ENCODE measurements around the gene ELFN2.

Gene ELFN2

DNA sequence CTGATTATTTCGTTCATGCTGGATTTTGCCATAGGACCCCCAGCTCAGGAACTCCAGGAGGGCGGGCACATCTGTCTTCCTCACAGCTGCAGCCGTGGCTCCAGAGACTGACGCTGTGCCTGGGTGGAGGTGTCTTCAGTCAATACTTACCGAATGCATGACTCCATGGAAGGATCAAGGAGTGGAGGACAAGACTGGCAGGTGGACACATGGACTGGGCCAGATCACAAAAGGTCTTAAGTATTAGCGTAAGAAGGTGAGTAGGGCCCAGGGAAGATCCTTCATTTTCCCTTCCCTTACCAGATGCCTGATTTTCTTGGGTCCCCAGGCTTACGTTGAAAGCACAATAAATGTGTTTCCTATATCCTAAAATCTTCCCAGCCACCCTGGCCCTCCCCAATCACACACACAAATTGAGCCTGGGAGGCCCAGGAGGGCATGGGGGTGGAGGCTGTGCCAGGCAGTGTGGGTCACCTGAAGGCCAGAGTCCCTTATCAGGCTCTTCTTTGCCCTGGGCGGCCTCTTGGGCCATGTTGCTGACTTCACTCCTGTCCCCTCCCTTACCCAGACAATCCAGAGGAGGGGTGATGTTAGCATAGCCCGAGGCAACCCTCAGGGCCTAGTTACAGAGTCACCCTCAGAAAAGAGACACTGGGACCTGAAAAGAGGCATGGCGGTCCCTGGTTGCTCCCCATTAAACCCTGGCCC lies 88.6 kb downstream of the ELFN2 start:
- no peak overlapping the region for H3K4me3 ChIP-seq (ENCODE audit: low read depth, low read length)
- TF ChIP-seq ZNF560 (tag by site-specific recombination; IDR thresholded peaks at IDR 0.05; ENCODE audit: borderline replicate concordance): no peak
- no peak for TF ChIP-seq ZNF701 (tag by site-specific recombination; IDR thresholded peaks at IDR 0.05)
- no peak for TF ChIP-seq ZSCAN30 (tag by site-specific recombination; IDR thresholded peaks at IDR 0.05)
- TF ChIP-seq ZNF16 (tag by site-specific recombination; IDR thresholded peaks at IDR 0.05; ENCODE audit: low read depth): no peak
- no peak for TF ChIP-seq ZXDB (tag by site-specific recombination; IDR thresholded peaks at IDR 0.05)
- peak; percentile 30; the same call in 1 of the 2 replicates for TF ChIP-seq ZNF341 (tag by site-specific recombination; IDR thresholded peaks at IDR 0.05; ENCODE audit: low read depth)
- TF ChIP-seq ZNF513 (tag by site-specific recombination; IDR thresholded peaks at IDR 0.05): no peak
- TF ChIP-seq BCL6B (tag by site-specific recombination; IDR thresholded peaks at IDR 0.05): no peak
- no peaks in the 10 kb centered on the region for H3K36me3 ChIP-seq (ENCODE audit: control insufficient read depth in 2 of 2, insufficient read depth in 1 of 2, low read length in 2 of 2)
- no peak overlapping the region for H3K27ac ChIP-seq (ENCODE audit: extremely low read depth, low read depth, low read length)
- 0 out of 2 replicates have a peak, but pooled peaks cover 3% of the 10 kb centered on the region for H3K4me1 ChIP-seq (ENCODE audit: control insufficient read depth, insufficient read depth, low read length)
- ChIA-PET POLR2A (no interaction called here), CTCF (interaction anchor here (0.7 to 1.2 kb wide), 2 partner anchors 8 to 90 kb away, joined by 3 to 4 read pairs; no protein-coding TSS in a partner anchor)
- H3K9me3 ChIP-seq (ENCODE audit: control insufficient read depth, insufficient read depth, low read depth, low read length): no peaks in the 10 kb centered on the region

DNA sequence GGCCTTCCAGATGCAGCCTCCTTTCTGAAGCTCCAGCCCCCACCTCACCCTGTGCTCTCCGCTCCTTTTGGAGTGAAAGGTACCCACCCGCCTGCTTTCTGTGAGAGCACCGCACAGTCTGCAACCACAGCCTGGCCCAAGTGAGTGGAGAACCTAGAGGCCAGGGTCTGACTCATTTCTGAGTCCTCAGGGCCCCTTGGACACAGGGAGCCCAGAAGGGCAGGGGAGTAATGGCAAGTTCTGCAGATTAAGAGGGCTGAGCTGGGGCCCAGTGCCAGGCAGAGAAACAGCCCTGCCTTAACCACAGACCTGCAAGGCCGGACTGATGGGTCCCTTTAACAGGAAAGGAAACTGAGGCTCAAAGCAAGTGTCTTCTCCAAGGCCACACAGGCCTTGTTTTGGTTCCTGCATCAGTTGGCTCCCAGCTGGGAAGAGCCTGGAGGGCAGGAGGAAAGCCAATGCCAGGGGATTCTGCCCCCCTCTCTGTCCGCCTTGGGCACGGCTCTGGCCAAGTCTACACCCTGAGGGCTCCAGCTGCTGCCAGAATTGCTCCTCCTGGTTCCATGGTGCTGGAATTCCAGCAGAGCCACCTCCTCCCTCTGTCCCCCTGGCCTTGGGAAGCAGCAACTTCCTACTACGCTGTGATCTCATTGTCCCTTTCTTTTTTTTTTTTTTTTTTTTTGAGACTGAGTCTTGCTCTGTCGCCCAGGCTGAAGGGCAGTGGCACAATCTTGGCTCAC lies 89.9 kb downstream of the ELFN2 start:
- no peaks in the 10 kb centered on the region for H3K9me3 ChIP-seq (ENCODE audit: control insufficient read depth, insufficient read depth, low read depth, low read length)
- H3K27ac ChIP-seq (ENCODE audit: extremely low read depth, low read depth, low read length): no peak overlapping the region
- 0 out of 2 replicates have a peak, but pooled peaks cover 3% of the 10 kb centered on the region for H3K4me1 ChIP-seq (ENCODE audit: control insufficient read depth, insufficient read depth, low read length)
- ChIA-PET POLR2A (no interaction called here), CTCF (no interaction called here)
- no peak overlapping the region for H3K4me3 ChIP-seq (ENCODE audit: low read depth, low read length)
- TF ChIP-seq, protein P1, sequence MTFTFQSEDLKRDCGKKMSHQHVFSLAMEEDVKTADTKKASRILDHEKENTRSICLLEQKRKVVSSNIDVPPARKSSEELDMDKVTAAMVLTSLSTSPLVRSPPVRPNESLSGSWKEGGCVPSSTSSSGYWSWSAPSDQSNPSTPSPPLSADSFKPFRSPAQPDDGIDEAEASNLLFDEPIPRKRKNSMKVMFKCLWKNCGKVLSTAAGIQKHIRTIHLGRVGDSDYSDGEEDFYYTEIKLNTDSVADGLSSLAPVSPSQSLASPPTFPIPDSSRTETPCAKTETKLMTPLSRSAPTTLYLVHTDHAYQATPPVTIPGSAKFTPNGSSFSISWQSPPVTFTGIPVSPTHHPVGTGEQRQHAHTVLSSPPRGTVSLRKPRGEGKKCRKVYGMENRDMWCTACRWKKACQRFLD (tag by site-specific recombination; IDR thresholded peaks at IDR 0.05): no peak
- TF ChIP-seq, protein P2, sequence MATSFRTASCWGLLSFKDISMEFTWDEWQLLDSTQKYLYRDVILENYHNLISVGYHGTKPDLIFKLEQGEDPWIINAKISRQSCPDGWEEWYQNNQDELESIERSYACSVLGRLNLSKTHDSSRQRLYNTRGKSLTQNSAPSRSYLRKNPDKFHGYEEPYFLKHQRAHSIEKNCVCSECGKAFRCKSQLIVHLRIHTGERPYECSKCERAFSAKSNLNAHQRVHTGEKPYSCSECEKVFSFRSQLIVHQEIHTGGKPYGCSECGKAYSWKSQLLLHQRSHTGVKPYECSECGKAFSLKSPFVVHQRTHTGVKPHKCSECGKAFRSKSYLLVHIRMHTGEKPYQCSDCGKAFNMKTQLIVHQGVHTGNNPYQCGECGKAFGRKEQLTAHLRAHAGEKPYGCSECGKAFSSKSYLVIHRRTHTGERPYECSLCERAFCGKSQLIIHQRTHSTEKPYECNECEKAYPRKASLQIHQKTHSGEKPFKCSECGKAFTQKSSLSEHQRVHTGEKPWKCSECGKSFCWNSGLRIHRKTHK (tag by site-specific recombination; IDR thresholded peaks at IDR 0.05): no peak
- 0 out of 2 replicates have a peak, but pooled peaks have one; percentile 6 for TF ChIP-seq ZIC2 (tag by site-specific recombination; IDR thresholded peaks at IDR 0.05)
- no peak for TF ChIP-seq SETDB1 (IDR thresholded peaks at IDR 0.05; ENCODE audit: insufficient read length, low read length)
- no peak for TF ChIP-seq PRDM1 (tag by site-specific recombination; IDR thresholded peaks at IDR 0.05)
- peak; percentile 79 for TF ChIP-seq ZNF341 (tag by site-specific recombination; IDR thresholded peaks at IDR 0.05; ENCODE audit: low read depth)
- H3K36me3 ChIP-seq (ENCODE audit: control insufficient read depth in 2 of 2, insufficient read depth in 1 of 2, low read length in 2 of 2): no peaks in the 10 kb centered on the region

- Histone ChIP-seq H3K4me3 (ENCODE audit: low read depth, low read length) (no peak overlapping the region), H3K4me1 (ENCODE audit: control insufficient read depth, insufficient read depth, low read length) (0 out of 2 replicates have a peak, but pooled peaks cover 3% of the 10 kb centered on the region), H3K36me3 (ENCODE audit: control insufficient read depth in 2 of 2, insufficient read depth in 1 of 2, low read length in 2 of 2) (no peaks in the 10 kb centered on the region), H3K27ac (ENCODE audit: extremely low read depth, low read depth, low read length) (no peak overlapping the region), H3K9me3 (ENCODE audit: control insufficient read depth, insufficient read depth, low read depth, low read length) (no peaks in the 10 kb centered on the region)
- ChIA-PET CTCF (interaction anchor here (0.7 kb wide), 1 partner anchor 86 kb away, joined by 3 read pairs; no protein-coding TSS in a partner anchor), POLR2A (no interaction called here)
- TF ChIP-seq EGR2 (tag by site-specific recombination; IDR thresholded peaks at IDR 0.05; ENCODE audit: low read depth) (peak; percentile 60; the same call in 1 of the 2 replicates), ZFHX2 (tag by site-specific recombination; conservative IDR thresholded peaks at IDR 0.05) (peak; percentile 21; the same call in 1 of the 2 replicates), WT1 (tag by site-specific recombination; IDR thresholded peaks at IDR 0.05) (no peak), SCRT2 (tag by site-specific recombination; IDR thresholded peaks at IDR 0.05) (peak; percentile 74), KLF17 (tag by site-specific recombination; IDR thresholded peaks at IDR 0.05) (0 out of 2 replicates have a peak, but pooled peaks have one; percentile 25), KLF1 (tag by site-specific recombination; IDR thresholded peaks at IDR 0.05) (peak; percentile 72)
Observed at GRCh38 chr22:37336579-37336978, 90.7 kb downstream of the ELFN2 start.
